GM10248 (cell line): ENCODE results near the gene CCDC174.
"Not testable (repeated sequence)": the region's sequence is repeated elsewhere in the genome, so short reads cannot be mapped to it uniquely, and the experiment has no call there.

Source experiments
- CTCF ChIA-PET: fragments of 300-600 bp; sonication (Branson Sonifier 250); formaldehyde crosslinking; extraction: SDS; loops from one replicate; lab custom pipeline; 2021; ENCODE audit warnings: antibody characterized with exemption; lab: Yijun Ruan, JAX
- POLR2A ChIA-PET: fragments of 350-650 bp; sonication (Branson Sonifier 250); formaldehyde crosslinking; extraction: SDS; loops from one replicate; lab custom pipeline; 2020; ENCODE audit warnings: antibody characterized with exemption; lab: Yijun Ruan, JAX
- DNase-seq: peaks from one replicate; pipeline ENCODE4 v3.0.0; 2012; ENCODE audit errors: extremely low spot score
- TF ChIP-seq, protein P1 (sequence below): IDR thresholded peaks from 2 replicates; pipeline ENCODE4 v1.5.1; 2012; ENCODE audit warnings: mild to moderate bottlenecking, low read depth; ENCODE audit errors: extremely low read depth, missing control alignments, control extremely low read depth

CCDC174 gene

DNA sequence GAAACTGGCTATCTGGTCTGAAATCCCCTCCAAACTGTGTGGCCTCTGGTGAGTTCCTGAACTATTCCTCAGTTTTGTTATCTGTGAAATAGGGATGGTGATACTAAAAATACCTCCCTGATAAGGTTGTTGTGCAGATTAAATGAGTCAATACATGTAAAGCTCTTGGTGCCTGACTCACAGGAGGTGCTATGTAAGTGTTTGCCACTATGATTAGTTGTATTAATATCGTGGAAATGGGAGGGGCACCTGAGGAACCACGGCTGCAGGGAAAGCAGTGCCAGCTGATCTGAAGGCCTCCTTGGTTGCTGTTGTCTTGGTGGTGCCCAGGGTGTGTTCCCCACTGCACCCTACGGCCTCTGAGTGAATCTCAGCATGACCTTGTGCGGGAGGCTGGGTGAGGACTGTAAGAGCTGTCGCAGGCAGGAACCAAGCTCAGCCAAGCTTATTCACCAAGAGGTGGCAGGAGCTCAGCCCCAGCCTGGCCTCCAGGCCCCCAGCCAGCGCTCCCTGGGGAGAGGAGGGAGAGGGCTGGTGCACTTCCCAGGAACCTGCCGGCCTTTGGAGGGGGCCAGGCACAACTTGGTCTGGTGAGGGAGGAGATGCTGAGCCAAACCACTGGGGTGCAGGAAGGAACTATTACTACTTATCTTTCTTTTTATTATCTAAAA lies 44.8 kb upstream of the CCDC174 start:
- DNase-seq: no peak
- POLR2A ChIA-PET: no interaction called here
- TF ChIP-seq, protein P1, sequence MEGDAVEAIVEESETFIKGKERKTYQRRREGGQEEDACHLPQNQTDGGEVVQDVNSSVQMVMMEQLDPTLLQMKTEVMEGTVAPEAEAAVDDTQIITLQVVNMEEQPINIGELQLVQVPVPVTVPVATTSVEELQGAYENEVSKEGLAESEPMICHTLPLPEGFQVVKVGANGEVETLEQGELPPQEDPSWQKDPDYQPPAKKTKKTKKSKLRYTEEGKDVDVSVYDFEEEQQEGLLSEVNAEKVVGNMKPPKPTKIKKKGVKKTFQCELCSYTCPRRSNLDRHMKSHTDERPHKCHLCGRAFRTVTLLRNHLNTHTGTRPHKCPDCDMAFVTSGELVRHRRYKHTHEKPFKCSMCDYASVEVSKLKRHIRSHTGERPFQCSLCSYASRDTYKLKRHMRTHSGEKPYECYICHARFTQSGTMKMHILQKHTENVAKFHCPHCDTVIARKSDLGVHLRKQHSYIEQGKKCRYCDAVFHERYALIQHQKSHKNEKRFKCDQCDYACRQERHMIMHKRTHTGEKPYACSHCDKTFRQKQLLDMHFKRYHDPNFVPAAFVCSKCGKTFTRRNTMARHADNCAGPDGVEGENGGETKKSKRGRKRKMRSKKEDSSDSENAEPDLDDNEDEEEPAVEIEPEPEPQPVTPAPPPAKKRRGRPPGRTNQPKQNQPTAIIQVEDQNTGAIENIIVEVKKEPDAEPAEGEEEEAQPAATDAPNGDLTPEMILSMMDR: no peak
- CTCF ChIA-PET: interaction anchor here (0.9 to 1.8 kb wide), 4 partner anchors 11 to 315 kb away, joined by 3 to 5 read pairs (median 4); no protein-coding TSS in a partner anchor

DNA sequence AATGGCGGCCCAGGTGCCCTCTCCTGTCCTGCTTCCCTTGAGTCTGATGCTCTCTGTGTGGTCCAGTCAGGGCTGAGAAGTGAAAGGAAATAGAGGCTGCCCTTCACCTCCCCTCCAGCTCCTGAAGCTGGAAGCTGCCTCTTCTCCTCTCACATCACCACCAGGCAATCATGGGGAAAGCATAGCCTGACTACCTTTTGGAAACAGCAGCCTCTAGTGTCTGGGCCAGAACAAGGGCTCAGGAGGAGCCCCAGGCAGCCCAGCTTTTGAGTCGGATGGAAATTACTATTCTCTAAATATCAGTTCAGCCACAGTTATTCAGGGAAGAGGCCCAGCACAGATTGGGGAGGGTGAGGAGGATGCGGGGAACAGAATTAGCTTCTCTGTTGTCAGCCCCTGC lies 43.3 kb upstream of the CCDC174 start:
- TF ChIP-seq, protein P1: no peak
- ChIA-PET CTCF (interaction anchor here (1.7 kb wide), 1 partner anchor 173 kb away, joined by 5 read pairs; no protein-coding TSS in a partner anchor), POLR2A (no interaction called here)
- DNase-seq: no peak

DNA sequence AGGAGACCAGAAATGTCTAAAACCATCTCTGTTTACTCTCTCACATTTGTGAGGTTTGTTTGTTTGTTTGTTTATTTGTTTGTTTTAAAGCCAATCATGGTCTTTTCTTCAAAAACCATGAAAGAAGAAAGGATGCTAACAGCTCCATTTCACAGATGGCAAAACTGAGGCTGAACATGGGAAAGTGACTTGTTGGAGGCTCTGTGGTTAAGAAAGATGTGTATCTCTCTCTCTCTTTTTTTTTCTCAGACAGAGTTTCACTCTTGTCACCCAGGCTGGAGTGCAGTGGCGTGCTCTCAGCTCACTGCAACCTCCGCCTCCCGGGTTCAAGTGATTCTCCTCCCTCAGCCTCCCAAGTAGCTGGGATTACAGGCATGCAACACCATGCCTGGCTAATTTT lies 42.5 kb upstream of the CCDC174 start:
- CTCF ChIA-PET: interaction anchor here (1.3 kb wide), 1 partner anchor 13 kb away, joined by 3 read pairs; no protein-coding TSS in a partner anchor
- DNase-seq, POLR2A ChIA-PET: not testable (repeated sequence)

DNA sequence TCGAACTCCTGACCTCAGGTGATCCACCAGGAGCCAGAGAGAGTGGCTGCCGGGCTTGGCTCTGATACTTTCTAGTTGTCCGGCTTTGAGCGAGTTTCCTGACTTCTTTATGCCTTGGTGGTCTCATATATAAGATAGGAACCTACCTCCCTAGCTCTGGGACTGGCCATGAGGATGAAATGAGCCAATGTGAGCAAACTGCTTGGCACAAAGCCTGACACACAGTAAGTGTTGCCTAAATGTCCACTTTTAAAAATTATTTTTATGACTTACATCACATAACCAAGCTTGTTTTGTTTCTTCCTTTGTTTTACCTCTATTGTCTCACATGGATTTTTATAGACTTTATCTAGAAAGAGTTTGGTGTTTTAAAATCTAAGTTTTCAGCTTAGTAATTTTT lies 42.1 kb upstream of the CCDC174 start:
- no peak for DNase-seq
- ChIA-PET CTCF (interaction anchor here (0.8 to 1.3 kb wide), 2 partner anchors 14 to 172 kb away, joined by 3 read pairs; no protein-coding TSS in a partner anchor), POLR2A (no interaction called here)
- TF ChIP-seq, protein P1: no peak

DNA sequence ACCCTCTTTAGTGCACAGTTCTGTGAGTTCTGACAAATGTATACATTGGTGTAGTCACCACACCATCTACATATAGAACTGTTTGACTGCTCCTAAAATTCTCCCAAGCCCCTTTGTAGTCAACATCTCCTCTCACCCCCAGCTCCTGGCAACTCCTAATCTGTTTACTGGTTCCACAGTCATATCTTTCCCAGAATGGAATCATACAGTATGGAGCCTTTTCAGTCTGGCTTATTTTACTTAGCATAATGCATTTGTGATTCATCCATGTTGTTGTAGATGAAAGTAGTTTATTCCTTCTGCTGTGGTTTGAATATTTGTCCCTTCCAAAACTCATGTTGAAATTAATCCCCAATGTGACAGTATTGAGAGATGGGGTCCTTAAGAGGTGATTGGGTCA lies 41.6 kb upstream of the CCDC174 start:
- no peak for DNase-seq
- ChIA-PET CTCF (interaction anchor here (0.8 to 1.3 kb wide), 2 partner anchors 14 to 171 kb away, joined by 3 read pairs; no protein-coding TSS in a partner anchor), POLR2A (no interaction called here)
- TF ChIP-seq, protein P1: no peak

DNA sequence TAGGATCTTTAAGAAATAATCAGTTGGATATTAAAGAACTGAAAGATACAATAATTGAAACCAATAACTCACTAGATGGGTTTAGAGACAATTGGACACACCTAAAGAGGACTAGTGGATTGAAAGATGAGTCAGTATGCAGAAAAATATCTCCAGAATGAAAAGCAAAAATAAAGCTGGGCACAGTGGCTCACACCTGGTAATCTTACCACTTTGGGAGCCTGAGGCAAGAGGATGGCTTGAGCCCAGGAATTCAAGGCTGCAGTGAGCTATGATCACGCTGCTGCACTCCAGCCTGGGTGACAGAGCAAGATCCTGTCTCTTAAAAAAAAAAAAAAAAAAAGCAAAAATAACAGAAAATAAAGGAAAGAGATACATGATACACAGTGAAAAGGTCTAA lies 37.4 kb upstream of the CCDC174 start:
- POLR2A ChIA-PET: no interaction called here
- TF ChIP-seq, protein P1: no peak
- no peak for DNase-seq
- CTCF ChIA-PET: no interaction called here

DNA sequence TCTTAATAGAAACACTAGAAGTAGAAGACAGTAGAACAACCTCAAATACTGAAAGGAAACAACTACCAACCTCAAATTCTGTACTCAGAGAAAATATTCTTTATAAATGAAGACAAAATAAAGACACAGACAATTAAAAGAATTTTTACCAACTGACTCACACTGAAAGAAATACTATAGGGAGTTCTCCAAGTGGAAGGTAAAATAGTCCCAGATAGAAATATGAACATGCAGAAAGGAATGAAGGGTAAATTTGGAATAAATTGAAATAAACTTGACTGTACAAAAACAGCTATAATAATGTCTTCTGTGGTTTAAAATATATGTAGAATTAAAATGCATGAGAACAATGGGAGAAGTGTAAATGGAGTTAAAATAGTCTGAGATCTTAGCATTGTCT lies 36.7 kb upstream of the CCDC174 start:
- TF ChIP-seq, protein P1: no peak
- DNase-seq: no peak
- ChIA-PET CTCF (no interaction called here), POLR2A (no interaction called here)
